ENCODE data around the gene JPT2. TPM values are rescaled to one million over a fixed set of nuclear protein-coding genes. Genes with fewer than 3 reads are reported as not detected.

Gene JPT2
- total RNA-seq, 3 donors from 2014 or later: 44.0 to 58.5 (median 57.3) TPM

- intact Hi-C loops (cut with DNase I, micrococcal nuclease): no loop called here
- no peaks in the 10 kb centered on the region for H3K4me1 ChIP-seq (ENCODE audit: low read depth)
- ATAC-seq: no peak
- DNase-seq: peak in 1 of 3 donors; percentile 33
- no peaks in the 10 kb centered on the region for H3K9me3 ChIP-seq
- no peak overlapping the region for H3K4me3 ChIP-seq
- TF ChIP-seq, protein P1, sequence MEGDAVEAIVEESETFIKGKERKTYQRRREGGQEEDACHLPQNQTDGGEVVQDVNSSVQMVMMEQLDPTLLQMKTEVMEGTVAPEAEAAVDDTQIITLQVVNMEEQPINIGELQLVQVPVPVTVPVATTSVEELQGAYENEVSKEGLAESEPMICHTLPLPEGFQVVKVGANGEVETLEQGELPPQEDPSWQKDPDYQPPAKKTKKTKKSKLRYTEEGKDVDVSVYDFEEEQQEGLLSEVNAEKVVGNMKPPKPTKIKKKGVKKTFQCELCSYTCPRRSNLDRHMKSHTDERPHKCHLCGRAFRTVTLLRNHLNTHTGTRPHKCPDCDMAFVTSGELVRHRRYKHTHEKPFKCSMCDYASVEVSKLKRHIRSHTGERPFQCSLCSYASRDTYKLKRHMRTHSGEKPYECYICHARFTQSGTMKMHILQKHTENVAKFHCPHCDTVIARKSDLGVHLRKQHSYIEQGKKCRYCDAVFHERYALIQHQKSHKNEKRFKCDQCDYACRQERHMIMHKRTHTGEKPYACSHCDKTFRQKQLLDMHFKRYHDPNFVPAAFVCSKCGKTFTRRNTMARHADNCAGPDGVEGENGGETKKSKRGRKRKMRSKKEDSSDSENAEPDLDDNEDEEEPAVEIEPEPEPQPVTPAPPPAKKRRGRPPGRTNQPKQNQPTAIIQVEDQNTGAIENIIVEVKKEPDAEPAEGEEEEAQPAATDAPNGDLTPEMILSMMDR (IDR thresholded peaks at IDR 0.05): no peak
- H3K36me3 ChIP-seq (ENCODE audit: low read depth): peaks cover 10% of the 10 kb centered on the region
These were observed 7.7 kb upstream of the JPT2 start for GRCh38 chr16:1670371-1670770.

DNA sequence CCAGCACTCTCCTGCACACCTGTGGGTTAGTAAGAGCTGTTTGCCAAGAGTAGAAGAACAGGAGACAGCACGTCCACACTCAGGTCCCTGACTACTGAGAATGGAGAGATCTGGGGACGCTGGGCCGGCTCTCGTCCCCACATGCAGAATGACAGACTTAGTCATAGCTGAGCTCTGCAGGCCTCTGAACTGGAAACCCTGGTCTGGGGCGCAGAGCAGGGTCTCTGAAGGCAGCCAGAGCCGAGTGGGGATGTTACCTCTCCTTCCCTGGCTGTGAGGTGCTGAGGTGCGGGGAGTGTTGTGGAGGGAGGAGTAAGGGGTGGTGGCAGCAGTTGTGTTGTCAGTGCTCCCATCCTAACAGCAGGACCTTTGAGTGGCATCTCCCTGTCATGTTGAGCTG, 7.2 kb upstream of the JPT2 start:
- Histone ChIP-seq H3K36me3 (ENCODE audit: low read depth) (peaks cover 10% of the 10 kb centered on the region), H3K9me3 (no peaks in the 10 kb centered on the region), H3K4me3 (no peak overlapping the region), H3K4me1 (ENCODE audit: low read depth) (no peaks in the 10 kb centered on the region)
- intact Hi-C loops (cut with DNase I, micrococcal nuclease): no loop called here
- DNase-seq (no peak), ATAC-seq (no peak)
- TF ChIP-seq, protein P1 (IDR thresholded peaks at IDR 0.05): no peak

DNA sequence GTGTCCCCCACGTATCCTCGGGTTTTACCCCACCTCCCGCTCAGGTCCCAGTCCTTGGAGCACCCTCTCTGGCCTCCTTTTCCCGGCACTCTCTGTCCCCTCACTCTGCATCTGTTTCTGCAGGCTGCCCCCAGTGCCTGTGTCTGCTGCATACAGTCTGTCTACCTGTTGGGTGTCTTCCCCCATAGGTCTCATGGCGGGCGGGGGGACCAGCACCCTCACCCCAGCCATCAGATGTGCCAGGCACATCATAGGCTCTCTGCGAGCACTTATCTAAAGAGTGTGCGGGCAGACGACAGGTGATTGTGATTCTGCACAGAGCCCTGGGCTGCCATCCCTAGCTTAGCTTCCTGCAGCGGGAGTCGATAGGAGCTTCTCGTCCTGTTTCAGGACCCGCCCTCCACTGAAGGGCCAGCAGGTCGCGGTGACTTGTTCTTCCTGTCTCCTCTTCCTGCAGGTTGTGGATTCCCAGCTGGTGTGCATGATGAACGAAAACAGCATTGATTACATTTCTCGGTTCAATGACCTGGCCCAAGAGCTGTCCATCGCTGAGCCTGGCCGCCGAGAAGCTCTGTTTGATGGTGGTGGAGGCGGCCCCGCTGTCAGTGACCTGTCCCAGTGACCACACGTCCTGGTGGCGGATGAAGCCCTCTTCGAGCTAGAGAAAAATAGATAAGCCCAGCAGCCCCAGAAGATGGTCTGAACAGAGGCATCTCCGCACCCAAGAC, 4.5 kb upstream of the JPT2 start:
- Histone ChIP-seq H3K9me3 (no peaks in the 10 kb centered on the region), H3K4me1 (ENCODE audit: low read depth) (peaks cover 3% of the 10 kb centered on the region), H3K36me3 (ENCODE audit: low read depth) (no peaks in the 10 kb centered on the region), H3K4me3 (no peak overlapping the region)
- DNase-seq (no peak), ATAC-seq (no peak)
- intact Hi-C loops (cut with DNase I, micrococcal nuclease): no loop called here
- TF ChIP-seq, protein P1 (IDR thresholded peaks at IDR 0.05): no peak

DNA sequence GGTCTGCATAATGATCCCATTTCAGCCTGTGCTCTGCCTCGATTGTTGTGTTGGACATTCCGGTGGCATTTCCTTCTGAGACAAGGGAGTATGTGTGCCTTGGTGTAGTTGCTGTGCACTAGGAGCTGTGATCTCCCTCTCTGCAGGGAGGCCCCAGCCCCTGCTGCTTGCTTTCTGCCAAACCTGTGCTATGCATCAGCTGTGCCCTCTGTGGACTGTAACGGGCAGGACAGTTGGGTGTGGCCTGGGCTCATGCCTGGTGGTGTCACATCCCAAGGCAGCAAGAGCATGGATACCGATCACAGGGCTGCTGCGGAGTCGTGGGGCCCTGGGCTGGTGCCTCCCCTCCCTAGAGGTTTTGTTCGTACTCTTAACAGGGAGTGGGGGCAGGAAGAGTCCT, 3.8 kb upstream of the JPT2 start:
- no peaks in the 10 kb centered on the region for H3K9me3 ChIP-seq
- ATAC-seq (no peak), DNase-seq (no peak)
- TF ChIP-seq, protein P1 (IDR thresholded peaks at IDR 0.05): no peak
- H3K36me3 ChIP-seq (ENCODE audit: low read depth): no peaks in the 10 kb centered on the region
- H3K4me3 ChIP-seq: no peak overlapping the region
- intact Hi-C loops (cut with DNase I, micrococcal nuclease): no loop called here
- H3K4me1 ChIP-seq (ENCODE audit: low read depth): peaks cover 10% of the 10 kb centered on the region

DNA sequence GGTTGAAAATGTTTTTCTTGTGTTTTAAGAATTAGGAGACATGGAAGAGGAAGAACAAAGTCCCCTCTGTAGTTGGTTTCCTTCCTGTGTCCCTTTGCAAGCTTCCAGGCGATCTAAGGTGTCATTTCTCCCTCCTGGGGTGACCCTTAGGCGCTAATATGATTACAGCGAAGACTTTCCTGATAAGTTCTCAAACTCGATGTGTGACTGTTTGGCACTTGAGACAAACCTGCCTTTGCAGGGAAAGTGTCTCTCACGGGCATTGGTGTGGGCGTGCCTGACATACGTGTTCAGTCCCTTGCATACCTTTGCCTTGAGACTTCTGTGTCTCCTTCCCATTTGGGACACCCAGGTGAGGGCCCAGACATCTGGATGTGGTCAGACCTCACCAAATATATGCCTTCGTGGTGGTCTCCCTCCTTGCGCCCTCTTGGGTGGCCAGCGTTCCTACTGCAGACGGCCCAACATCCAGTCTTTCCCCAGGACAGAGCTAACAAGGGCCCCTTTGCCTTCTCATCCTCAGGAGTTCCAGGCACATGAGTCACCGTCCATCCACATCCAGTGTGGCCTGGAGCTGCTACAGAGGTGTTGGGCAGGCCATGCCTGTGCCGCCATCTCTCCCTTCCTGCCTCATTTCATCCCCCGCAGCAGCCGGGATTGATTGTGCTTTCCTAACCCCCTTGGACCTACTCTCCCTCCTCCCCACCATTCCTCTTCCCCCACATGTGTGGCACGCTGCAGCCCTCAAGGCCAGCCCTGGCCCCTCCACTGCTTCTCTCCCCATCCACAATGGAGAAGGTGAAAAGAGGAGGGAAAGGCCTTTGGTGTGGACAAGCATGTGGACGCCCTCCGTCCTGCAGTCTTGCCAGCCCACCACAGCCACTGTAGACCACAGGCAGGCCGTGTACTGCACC, 3.1 kb upstream of the JPT2 start:
- no peak for ATAC-seq
- intact Hi-C loops (cut with DNase I, micrococcal nuclease): no loop called here
- H3K4me3 ChIP-seq: no peak overlapping the region
- H3K36me3 ChIP-seq (ENCODE audit: low read depth): no peaks in the 10 kb centered on the region
- H3K9me3 ChIP-seq: no peaks in the 10 kb centered on the region
- peaks cover 16% of the 10 kb centered on the region for H3K4me1 ChIP-seq (ENCODE audit: low read depth)
- no peak for DNase-seq
- TF ChIP-seq, protein P1 (IDR thresholded peaks at IDR 0.05): no peak

Data from mucosa of descending colon (tissue), 3 donors.